ENCODE data around the gene TMEM128.

GRCh38 chr4:4260185-4260751, 12.2 kb upstream of the TMEM128 start:
- TF ChIP-seq POLR2A (IDR thresholded peaks at IDR 0.05; ENCODE audit: low read length) (no peak), GATA1 (IDR thresholded peaks at IDR 0.05; ENCODE audit: low read depth, low read length) (no peak)

Measured in erythroblast (primary cell).